GM21367 (cell line): ENCODE results near the gene OR10H1.
"Not testable (repeated sequence)": the region's sequence is repeated elsewhere in the genome, so short reads cannot be mapped to it uniquely, and the experiment has no call there.

Experiments
- ATAC-seq: cut with Tn5 transposase; IDR thresholded peaks from one replicate; pipeline ENCODE4 v1.9.1; 2021; ENCODE audit not compliant: unreplicated experiment

OR10H1 gene

DNA sequence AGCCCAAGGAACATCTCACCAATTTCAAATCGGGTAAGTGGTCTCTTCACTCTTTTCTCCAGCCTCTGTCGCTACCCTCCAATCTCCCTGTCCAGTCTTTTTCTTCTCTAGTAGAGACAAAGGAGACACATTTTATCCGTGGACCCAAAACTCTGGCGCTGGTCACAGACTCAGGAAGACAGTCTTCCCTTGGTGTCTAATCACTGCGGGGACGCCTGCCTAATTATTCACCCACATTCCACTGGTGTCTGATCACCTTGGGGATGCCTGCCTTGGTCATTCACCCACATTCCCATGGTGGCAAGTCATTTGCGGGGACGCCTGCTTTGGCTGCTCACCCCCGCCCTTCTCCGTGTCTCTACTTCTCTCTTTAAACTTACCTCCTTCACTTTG is 13.8 kb upstream of the OR10H1 start:
- ATAC-seq = no peak

DNA sequence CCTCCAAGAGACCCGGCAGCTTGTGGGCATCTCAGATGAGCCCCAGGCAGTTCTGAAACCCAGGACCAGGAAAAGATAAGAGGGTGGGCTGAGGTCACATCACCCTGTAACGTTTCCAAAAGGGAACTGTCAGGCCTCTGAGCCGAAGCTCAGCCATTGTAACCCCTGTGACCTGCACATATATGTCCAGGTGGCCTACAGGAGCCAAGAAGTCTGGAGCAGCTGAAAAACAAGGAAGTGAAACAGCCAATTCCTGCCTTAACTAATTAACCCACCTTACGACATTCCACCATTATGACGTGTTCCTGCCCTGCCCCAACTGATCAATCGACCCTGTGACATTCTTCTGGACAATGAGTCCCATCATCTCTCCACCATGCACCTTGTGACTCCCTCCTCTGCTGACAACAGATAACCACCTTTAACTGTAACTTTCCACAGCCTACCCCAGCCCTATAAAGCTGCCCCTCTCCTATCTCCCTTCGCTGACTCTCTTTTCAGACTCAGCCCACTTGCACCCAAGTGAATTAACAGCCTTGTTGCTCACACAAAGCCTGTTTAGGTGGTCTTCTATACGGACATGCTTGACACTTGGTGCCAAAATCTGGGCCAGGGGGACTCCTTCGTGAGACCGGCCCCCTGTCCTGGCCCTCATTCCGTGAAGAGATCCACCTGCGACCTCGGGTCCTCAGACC is 13.3 kb upstream of the OR10H1 start:
- ATAC-seq = not testable (repeated sequence)

DNA sequence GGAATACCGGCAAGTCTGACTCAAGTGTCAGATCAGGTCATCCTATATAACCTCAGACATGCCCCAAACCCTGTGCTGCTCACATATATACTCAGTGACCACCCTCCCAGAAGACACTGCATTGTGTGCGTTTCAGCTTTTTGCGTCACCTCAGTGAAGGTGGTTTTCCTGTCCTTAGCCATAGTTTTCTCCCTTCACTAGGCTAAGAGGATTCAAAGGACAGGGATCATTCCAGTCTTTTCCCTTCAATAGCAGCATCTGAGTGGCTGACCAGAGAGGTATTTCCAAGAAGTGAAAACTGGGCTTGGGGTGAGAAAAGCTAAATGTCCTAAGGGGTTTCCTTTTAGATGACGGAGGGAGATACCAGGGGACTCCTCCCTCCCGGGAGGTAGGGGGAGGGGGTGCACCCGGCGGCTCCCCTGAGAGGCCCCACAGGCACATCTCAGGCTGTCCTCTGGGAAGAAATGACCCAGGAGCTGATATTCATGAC is 12.7 kb upstream of the OR10H1 start:
- ATAC-seq = no peak

DNA sequence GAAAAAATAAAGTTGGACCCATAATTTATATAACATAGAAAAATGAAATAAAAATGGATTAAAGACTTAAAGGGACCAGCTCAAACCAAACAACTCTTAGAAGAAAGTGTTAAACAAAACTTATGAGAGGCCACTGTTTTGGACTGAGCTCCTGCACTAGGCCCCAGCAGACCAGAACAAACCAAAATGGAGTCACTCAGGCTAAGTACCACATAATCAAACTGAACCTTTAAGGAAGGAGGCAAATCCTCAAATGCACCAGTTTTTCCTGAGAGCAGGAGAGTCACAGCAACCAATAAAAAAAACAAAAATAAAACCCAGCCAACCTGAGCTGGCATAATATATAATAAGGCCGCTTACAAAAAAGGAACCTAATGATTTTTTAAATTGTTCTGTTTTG is 10.3 kb upstream of the OR10H1 start:
- ATAC-seq = no peak

DNA sequence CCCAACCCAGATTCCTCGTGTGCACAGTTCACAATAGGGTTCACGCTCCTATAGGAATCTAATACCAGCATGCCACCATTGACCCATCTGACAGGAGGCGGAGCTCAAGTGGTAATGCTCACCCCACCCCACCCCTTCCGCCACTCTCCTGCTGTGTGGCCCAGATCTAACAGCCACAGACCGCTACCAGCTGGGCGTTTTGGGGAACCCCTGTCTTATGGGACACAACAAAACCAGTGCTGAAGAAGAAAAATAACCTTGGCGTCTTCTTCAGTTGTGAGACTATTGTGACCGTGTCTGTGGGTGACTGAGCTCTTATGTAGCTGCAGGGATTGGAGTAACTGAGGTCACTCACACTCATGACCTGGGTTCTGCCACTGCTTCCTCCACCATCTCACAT is 5.2 kb upstream of the OR10H1 start:
- no peak for ATAC-seq

DNA sequence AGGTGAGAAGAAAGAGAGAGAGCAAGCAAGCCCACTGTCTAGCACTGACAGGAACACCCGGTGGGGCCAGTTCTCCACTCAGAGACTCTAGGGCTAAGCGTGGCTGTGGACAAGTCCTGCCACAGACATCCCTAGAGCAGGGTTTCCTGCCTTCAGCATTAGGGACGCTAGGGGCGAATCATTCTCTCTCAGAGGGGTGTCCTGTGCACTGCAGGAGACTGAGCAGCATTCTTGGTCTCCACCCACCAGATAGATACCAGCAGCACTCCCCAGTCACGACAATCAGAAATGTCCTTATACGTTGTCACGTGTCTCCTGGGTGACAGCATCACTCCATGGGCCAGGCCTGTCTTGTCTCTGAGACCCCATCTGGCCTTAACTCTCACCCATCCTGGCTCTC is 1.5 kb downstream of the OR10H1 start:
- ATAC-seq = no peak

DNA sequence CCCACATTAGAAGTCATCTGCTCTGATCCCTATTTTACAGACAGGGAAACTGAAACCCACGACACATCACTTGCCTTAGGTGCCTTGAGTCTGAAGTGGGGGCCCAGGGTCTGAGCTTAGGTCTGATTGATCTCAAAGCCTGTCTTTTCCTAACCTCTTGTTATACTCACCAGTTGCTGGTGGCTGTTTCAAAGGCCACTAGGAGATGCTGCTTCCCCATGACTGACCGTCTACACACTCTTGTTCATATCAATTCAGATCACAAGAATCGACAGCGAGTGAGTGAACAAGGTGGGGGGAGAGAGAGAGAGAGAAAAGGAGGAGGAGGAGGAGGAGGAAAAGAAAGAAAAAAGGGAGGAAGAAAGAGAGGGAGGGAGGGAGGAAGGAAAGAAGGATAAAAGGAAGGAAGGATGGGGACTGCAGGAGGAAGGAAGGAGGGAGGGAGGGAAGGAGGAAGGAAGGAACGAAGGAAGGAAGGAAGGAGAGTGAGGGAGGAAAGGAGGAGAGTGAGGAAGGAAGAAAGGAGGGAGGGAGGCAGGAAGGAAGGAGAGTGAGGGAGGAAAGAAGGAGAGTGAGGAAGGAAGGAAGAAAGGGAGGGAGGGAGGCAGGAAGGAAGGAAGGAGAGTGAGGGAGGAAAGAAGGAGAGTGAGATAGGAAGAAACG is 3.3 kb downstream of the OR10H1 start:
- no peak for ATAC-seq

DNA sequence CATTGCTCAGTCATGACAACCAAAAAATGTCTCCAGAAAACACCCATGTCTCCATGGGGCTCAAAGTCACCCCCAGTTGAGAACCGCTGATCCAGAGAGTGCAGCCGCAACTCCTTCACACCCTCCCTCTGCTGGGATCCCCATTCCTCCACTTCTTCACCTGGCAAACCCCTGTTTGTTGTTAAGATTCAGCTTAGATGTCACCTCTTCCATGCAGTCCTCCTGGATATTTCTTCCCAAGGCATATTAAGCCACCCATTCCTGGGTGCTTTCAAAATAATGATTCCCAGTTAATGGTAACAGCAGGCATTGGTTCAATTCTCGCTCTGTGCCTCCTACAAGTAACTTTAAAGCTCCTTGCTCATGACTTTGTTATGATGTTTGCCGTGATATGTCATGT is 4.0 kb downstream of the OR10H1 start:
- no peak for ATAC-seq

DNA sequence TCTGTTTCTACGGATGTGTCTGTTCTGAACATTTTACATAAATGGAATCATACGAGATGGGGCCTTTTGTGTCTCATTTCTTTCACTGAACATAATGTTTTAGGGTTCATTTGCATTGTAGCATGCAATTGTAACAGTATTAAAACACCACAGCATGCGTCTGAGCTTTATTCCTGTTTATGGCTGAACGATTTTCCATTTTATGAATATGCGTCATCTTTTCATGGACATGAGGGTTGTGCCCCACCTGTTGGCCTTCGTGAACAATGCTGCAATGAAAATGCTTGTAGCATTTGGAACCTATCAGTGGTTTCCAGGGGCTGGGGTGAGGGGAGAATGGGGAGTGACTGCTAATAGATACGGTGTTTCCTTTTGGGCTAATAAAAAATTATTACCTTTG is 5.1 kb downstream of the OR10H1 start:
- ATAC-seq = no peak

DNA sequence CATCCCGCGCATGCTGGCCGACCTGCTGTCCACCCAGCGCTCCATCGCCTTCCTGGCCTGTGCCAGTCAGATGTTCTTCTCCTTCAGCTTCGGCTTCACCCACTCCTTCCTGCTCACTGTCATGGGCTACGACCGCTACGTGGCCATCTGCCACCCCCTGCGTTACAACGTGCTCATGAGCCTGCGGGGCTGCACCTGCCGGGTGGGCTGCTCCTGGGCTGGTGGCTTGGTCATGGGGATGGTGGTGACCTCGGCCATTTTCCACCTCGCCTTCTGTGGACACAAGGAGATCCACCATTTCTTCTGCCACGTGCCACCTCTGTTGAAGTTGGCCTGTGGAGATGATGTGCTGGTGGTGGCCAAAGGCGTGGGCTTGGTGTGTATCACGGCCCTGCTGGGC is 21.2 kb downstream of the OR10H1 start:
- not testable (repeated sequence) for ATAC-seq

DNA sequence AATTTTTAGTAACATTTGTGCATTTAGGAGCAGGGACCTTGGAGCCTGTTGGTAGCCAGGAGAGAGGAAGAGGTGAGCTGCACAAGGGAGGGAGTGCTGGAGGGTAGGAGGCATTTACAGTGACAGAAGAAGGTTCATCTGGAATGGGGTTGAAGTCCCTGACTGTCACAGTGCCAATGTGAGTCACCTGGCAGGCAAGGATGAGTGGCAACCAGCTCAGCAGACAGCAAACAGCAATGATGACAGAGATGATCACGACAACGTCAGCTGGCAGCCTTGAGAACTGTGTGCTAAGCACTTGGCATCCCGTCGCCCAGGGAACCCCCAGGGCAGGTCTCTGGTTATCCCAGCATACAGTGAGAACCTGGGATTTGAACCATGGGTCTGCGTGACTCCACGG is 25.4 kb downstream of the OR10H1 start:
- no peak for ATAC-seq

DNA sequence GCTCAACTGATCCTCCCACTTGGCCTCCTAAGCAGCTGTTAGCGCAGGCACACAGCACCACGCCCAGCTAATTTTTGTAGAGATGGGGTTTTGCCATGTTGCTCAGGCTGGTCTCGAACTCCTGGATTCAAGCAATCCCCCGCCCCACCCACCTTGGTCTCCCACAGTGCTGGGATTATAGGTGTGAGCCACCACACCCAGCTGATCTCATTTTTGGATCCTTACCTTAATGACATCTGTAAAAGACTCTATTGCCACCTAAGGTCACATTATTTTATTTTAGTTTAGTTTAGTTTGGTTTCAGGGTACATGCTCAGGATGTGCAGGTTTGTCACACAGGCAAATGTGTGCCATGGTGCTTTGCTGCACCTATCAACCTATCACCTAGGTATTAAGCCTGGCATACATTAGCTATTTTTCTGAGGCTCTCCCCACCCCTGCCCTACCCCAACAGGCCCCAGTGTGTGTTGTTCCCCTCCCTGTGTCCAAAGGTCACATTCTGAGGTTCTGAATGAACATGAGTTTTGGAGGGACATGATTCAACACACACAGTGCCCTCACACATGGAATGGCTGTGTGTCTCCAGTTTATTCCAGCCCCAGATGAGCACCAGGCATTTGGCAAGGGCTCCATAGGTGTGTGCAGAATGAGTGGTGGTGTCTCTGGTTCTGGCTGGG is 26.7 kb downstream of the OR10H1 start:
- no peak for ATAC-seq

DNA sequence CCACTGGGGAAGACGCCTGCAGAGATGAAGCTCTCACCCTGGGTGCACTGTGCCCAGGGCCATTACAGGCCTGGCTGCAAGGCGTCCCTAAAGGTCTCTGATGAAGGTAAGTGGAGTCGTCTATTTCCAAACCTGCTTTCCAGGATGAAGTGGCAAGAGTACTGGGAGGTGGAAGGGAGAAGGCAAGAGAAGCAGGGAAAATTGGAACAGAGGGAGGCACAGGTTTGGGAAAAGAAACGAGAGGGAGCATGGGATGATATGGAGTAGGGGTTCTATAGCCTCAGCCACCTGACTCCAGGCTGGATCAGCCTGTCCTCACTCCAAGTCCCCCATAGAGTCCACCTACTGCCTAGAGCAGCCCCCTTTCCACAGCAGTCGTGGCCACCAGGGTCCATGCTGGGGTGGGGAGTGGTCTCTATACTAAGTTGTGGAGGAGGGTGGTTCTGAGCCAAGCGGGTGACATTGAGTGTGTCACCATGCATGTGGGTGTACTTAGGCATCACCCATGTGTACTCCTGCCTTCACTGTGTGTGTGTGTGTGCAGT is 27.8 kb downstream of the OR10H1 start, which contains the start of gene OR10H5:
TSS of gene OR10H5 (plus strand) at position 51 of the 545 bp plus-strand sequence. CDS start 6,388 bp downstream, outside the sequence.
- ATAC-seq = no peak

DNA sequence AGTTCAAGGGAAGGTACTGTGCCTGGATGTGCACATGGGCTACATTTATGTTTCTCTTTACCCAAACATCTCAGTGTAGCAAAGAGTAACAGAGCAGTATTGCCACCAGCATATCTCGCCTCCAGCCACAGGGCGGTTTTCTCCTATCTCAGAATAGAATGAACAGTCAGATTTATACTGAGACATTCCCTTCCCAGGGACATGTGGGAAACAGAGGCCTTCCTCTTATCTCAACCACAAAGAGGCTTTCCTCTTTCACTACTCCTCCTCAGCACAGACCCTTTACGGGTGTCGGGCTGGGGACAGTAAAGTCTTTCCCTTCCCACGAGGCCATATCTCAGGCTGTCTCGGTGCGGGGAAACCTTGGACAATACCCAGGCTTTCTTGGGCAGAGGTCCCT is 32.6 kb downstream of the OR10H1 start:
- ATAC-seq = not testable (repeated sequence)

DNA sequence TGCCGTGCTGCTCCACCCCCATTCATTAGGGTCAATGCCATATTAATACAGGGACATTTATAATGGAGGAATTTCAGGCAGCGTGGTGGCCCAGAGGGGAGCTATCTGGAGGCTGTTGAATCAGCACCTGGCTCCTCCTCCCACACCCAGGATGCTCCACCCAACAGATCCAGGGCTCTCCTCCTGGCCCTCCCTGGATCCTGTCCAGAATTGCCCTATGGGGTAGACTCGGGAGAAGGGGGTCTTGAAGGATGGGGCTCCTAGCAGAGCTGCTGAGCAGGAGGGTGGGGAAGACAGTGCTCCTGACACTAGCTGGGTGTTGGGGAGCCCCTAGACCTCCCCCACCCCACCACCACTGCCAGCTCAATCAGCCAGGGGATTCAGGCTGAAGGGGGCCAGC is 33.3 kb downstream of the OR10H1 start:
- ATAC-seq = no peak

DNA sequence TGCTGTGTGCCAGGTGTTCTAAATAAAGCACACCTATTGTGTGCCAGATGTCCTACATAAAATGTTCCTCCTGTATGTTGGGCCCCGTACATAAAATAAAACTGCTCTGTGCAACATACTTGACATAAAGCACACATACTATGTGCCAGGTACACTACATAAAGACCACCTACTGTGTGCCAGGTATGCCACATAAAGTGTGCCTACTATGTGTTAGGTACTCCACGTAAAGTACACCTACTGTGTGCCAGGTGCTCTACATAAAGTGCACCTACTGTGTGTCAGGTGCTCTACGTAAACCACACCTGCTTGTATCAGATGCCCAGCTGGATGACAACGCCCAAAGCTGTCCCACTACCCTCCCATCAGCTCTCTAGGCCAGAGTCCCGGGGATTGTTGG is 33.8 kb downstream of the OR10H1 start:
- no peak for ATAC-seq

DNA sequence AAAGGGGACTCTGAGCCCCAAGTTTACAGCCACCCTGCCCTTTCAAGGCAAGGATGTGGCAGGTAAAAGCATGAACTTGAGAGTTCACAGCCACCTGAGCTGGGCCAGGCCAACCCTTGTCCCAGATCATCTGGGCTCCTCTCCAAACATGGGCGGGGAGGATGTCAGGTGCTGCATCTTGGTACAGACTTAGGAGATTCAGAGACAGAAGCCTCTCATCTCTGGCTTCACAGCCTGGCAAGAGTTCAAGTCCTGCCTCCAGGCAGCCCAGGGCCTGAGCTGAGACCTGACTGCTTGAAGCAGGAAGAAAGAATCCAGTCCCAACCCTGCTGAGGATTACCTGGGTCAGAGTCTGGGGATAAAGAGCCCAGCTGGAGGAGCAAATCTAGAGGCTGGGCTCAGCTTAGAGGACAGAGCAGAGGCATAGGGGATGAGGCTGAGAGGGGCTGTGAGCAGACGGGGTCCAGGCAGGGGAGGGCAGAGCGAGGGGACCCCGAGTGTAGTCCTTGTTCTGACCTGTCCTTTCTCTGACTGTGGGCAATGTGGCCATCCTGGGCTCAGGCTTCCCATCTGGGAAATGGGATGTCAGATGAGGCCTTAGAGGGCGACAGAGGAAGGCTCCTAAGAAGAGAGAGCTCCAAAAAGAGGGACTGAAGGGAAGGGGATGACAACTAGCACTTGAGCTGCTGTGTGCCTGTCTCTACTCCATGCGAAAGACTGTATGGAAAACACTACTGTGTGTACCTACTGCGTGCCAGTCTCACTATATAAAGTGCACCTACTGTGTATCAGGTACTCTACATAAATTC is 34.6 kb downstream of the OR10H1 start:
- ATAC-seq = no peak

DNA sequence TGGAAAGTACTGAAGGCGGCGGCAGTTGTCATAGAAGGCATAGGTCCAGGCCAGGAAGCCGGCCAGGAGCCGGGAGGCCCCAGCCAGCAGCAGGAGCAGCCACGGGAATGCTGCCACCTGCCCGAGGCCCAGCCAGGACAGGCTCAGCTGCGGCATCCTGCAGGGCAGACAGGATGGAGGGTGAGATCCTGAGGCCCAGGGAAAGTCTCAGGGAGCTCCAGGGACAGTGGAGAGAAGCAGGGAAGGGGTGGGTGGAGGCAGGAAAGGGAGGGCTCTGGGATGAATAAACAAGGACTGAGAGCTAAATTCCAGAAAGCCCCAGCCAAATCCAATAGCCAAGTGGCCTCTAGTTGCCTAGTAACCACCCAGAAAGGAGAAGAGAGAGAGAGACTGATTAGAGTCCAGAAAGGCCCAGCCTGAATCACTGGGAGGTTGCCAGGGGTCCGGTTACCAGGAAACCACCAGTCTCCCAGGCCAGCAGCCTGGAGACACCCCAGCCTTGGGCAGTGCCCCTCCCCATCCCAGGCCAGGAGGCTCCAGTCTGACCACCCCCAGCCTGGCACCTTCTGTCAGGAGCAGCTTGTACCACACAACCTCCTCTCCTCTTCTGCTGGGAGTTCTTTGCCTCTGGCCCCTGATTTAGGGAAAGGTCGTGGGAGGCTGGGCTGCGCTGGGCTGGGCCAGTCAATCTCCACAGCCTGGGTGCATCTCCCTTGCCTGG is 35.5 kb downstream of the OR10H1 start:
- ATAC-seq = no peak

DNA sequence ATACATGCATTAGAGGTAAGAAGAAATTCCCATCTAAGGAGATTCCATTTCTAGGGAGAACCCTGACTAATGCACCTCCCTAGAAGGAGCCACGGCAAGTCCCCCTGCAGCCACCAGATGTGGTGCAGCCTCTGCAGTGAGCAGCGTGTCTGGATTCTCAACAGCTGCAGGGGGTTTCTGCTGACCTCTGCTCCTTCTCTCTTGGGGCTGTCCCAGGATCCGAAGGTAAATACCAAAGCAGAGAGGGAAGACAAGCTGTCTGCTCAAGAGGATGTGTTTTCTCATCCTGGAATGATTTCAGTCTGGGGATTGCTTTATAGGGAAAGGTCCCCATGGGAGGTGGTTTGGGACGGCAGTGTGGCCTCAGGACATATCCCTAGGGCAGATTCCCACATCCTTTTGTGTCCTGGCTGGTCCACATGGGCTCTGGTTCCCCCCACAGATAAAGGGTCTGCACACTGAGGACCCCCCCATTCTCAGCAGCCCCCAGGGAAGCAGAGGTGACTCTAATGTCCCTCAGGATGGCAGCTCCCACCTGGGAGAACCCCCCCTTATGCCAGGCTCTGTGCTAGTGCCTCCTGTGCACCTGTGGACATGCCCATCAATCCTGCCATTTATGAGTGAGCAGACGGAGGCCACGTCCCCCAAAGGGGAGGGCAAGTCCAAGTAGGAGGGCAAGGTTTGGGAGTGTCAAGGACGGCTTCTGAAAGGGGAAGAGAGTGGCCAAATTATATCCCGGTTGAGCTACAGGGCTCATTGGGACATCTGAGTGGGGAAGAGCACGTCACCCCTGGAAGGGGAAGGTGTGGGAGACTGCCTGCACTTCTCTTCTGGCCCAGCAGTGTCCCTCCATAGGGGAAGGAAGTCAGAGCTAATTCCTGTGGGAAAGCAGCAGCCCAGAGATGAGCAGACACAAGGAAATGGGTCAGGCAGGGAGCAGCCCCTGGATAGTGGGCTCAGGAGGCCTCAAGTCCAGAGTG is 38.2 kb downstream of the OR10H1 start:
- ATAC-seq = no peak
